Ascending aorta (tissue), 2 donors: ENCODE data around the gene PYGM. TPM values are rescaled to one million over a fixed set of nuclear protein-coding genes. Genes with fewer than 3 reads are reported as not detected.

Source experiments
- DNase-seq, 2 donors: peaks; one replicate each; pipeline ENCODE4 v3.0.0-alpha.2; 2019; ENCODE audit warnings: low spot score in 2 of 2
- H3K27ac ChIP-seq, 2 donors: fragments of 200-600 bp; sonication (generic); one replicate each; pipeline ENCODE4 v1.5.1; 2016 to 2017; ENCODE audit warnings: mild to moderate bottlenecking in 1 of 2
- H3K27me3 ChIP-seq: fragments of 200-600 bp; sonication (generic); one replicate; pipeline ENCODE4 v1.5.1; 2017
- H3K36me3 ChIP-seq, 2 donors: fragments of 200-600 bp; sonication (generic); one replicate each; pipeline ENCODE4 v1.5.1; 2016
- H3K4me1 ChIP-seq, 2 donors: fragments of 200-600 bp; sonication (generic); one replicate each; pipeline ENCODE4 v1.5.1; 2016 to 2017; ENCODE audit warnings: mild to moderate bottlenecking in 1 of 2
- H3K4me3 ChIP-seq, 2 donors: fragments of 200-600 bp; sonication (generic); one replicate each; pipeline ENCODE4 v1.5.1; 2016 to 2017; ENCODE audit warnings: mild to moderate bottlenecking in 1 of 2
- H3K9me3 ChIP-seq, 2 donors: fragments of 200-600 bp; sonication (generic); one replicate each; pipeline ENCODE4 v1.5.1; 2016
- CTCF ChIP-seq, 3 experiments: fragments of 200-600 bp in 2 of 3; fragments of 450-650 bp in 1 of 3; sonication (generic) in 2 of 3; IDR thresholded peaks; one replicate each; pipeline ENCODE4 v1.5.1; 2016 to 2019; ENCODE audit warnings: antibody characterized with exemption in 3 of 3, mild to moderate bottlenecking in 1 of 3, moderate library complexity in 1 of 3
- intact Hi-C: fragments of 100-400 bp; cut with DNase I; formaldehyde crosslinking; loops from one replicate; pipeline ENCODE4 v1.15.1; 2023
- total RNA-seq: library from RNA; depleted of rRNA; stranded (reverse); fragments of >200 nt; gene quantifications from one replicate; pipeline ENCODE4 v1.1.0, GENCODE V29; 2016

PYGM gene
- 13.9 TPM for total RNA-seq

DNA sequence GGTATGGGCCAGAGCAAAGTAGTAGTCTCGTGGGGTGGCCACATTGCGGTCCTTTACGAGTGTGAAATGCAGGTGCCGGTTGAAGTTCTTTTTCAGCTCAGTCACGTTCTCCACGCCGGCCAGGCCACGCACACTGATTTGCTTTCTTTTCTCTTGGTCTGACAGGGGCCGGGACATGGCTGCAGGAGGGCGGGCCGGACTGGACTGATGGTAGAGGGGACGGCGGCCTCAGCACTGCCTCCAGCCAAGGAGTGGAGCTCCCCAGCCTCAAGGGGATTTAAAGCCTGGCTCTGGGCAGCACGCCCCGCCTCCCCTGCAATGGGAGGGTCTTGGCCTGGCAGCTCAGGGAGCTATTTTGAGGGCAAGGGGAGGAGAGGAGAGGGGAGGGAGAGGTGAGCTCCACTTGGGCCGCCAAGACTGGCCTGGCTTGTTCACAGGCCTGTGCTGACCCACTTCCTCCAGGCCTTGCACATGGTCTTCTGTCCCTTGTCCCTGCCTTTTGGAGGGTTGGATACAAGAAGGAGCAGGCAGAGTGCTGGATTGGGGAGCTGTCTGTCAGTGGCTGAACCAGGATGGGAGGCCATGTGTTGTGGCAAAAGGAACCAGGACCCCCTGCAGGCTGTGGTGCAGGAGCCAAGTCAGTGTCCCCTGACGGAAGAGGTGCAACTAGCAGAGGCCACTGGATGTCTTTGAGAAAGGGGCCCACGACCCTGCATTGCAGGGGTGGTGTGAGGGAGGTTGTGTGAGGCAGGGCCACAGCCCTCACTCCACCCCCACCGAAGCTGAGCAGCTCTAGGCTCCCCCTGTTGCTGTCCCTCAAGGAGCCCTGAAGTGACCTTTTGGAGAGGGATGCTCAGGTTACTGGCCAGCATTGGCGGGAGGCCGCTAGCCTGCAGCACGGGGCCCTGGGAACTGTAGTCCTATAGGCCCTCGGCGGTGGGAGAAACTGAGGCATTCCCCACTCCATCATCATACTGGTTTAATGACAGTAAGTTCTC lies at the start of gene PYGM:
Gene PYGM, minus strand, starts transcription at position 253 of the 998 bp plus-strand sequence. Its CDS starts 76 bp downstream, at position 177.
- H3K36me3 ChIP-seq: peaks cover 23 to 31% of the 10 kb centered on the region in 2 donors
- peak; percentile 60 to 95 for DNase-seq
- no peaks in the 10 kb centered on the region for H3K9me3 ChIP-seq
- intact Hi-C loops: loop anchor here (1.0 to 2.0 kb wide), 2 partner anchors 17 kb away; no protein-coding TSS in a partner anchor
- TF ChIP-seq CTCF (IDR thresholded peaks at IDR 0.05): no peak
- no peaks in the 10 kb centered on the region for H3K27me3 ChIP-seq
- peak within 1 kb of the TSS; percentile 75 to 80 for H3K27ac ChIP-seq
- H3K4me3 ChIP-seq: peak within 1 kb of the TSS; percentile 42 to 57
- peaks cover 22 to 48% of the 10 kb centered on the region in 2 donors for H3K4me1 ChIP-seq

DNA sequence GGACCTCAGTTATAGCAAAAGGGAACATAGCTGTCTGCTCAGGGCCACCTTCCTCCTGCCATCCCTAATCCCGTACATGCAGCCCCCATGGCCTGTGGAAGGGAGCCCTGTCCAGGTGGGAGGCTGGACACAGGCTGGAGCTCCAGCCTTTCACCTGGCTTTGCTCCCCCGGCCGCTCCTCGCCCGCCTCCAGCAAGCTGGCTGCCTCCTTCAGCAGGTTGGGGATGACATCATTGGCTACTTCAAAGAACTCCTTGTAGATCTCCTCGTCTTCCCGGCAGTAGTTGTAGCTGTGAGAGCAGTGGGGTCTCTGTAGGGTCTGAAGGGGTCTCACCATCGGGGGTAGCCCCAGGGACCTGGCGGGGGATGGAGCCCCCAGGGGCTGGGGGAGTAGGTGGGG lies 45.7 kb upstream of the PYGM start:
- no peak for TF ChIP-seq CTCF (IDR thresholded peaks at IDR 0.05)
- Histone ChIP-seq H3K4me3 (no peak overlapping the region), H3K27me3 (no peaks in the 10 kb centered on the region), H3K9me3 (no peaks in the 10 kb centered on the region), H3K4me1 (peaks cover 8 to 27% of the 10 kb centered on the region in 2 donors), H3K27ac (peak overlapping the region in 1 of 2 donors; percentile 2), H3K36me3 (peaks cover 8 to 29% of the 10 kb centered on the region in 2 donors)
- intact Hi-C loops: loop anchor here (10.0 kb wide), 1 partner anchor 279 kb away; the partner anchor contains the start of genes CDCA5 and ZFPL1
- no peak for DNase-seq

DNA sequence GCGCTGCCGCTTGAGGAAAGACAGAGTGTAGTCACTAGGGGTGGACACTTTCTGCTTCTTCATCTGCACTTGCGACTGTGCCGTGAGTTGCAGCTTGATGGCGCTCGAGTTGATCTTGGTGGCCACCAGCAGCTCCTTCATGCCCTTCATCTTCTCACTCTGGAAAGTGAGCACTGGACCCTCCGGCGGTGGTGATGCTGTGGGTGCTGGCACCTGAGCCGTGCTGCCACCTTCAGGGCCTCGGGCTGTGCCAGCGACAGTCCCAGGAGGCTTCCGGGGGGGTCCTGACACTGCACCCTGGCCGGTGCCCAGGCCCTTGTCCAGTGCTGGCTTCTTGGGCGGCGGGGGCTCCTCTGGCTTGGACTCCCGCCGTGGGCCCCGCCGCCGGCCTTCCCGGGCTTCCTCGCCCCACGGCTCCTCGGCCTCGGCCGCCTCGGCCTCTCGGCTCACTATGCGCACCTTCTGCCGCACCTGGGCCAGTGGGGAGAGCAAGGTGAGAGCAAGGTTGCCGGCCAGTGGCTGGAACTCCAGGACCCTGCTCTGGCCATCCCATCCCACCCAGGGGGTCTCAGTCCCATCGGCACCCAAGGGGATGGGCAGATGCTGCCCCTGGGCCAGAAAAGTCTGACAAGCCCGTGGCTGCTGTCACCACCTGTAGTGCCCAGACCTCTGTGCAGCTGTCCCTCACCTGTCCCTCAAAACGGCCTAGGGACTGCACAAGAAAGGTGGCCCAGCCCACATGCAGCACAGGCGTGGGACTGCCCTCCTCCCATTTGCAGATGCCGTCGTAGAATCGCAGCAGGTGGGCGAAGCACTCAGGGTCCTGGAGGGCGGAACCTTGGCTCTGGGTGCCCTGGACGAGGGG lies 44.8 kb upstream of the PYGM start:
- Histone ChIP-seq H3K9me3 (no peaks in the 10 kb centered on the region), H3K4me3 (peak overlapping the region in 1 of 2 donors; percentile 65), H3K27me3 (no peaks in the 10 kb centered on the region), H3K4me1 (peaks cover 8 to 24% of the 10 kb centered on the region in 2 donors), H3K27ac (peak overlapping the region; percentile 91 to 94), H3K36me3 (peaks cover 8 to 29% of the 10 kb centered on the region in 2 donors)
- DNase-seq: no peak
- TF ChIP-seq CTCF (IDR thresholded peaks at IDR 0.05): no peak
- intact Hi-C loops: loop anchor here (10.0 kb wide), 1 partner anchor 280 kb away; the partner anchor contains the start of genes CDCA5 and ZFPL1

DNA sequence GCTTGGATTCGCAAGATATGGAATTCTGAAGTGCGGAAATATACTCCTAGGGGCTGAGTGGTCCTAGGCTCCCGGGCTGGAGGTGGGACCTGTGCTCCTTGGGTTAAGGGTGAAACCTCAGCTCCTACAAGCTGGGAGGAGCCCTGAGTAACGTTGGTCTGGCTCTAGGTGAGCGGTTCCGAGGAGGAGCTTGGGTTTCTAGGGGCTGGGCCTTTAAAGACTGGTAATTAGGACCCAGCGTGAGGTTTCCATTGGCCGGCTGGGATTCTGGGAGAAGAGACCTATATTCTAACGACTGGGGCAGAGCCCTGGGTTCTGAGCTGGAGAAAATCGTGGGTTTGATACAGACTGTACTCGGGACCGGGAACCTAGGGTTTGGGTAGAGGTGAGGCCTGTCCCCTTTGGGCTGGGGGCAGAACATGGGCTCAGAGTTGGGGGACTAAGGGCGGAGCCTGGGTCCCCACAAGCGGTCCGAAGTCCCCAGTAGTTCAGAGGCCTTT lies 44.1 kb upstream of the PYGM start:
- Histone ChIP-seq H3K36me3 (peaks cover 8 to 29% of the 10 kb centered on the region in 2 donors), H3K4me1 (peaks cover 8 to 18% of the 10 kb centered on the region in 2 donors), H3K4me3 (peak overlapping the region; percentile 65 to 80), H3K27ac (peak overlapping the region; percentile 91 to 94), H3K27me3 (no peaks in the 10 kb centered on the region), H3K9me3 (no peaks in the 10 kb centered on the region)
- TF ChIP-seq CTCF (IDR thresholded peaks at IDR 0.05): no peak
- no peak for DNase-seq
- intact Hi-C loops: loop anchor here (1.0 to 10.0 kb wide), 3 partner anchors 25 to 281 kb away; partner anchors contain the start of genes CDCA5 and ZFPL1
